A549 (cell line): ENCODE results near the gene LSR. TPM values are rescaled to one million over a fixed set of nuclear protein-coding genes. Genes with fewer than 3 reads are reported as not detected.
A peak's percentile ranks its signal among the peaks of the same experiment; 100 is the strongest.

Source experiments
- ATAC-seq, 2 experiments: fragments of 200-7000 bp in 1 of 2; fragments of >200 bp in 1 of 2; cut with Nextera tagmentation in 1 of 2; cut with Tn5 transposase in 1 of 2; 3 replicates each; pipeline versions ENCODE4 v1.8.0 to v1.9.1; 2018 to 2020; ENCODE audit warnings: mild to moderate bottlenecking in 1 of 2, moderate library complexity in 1 of 2
- CTCF ChIA-PET: fragments of 300-600 bp; sonication (Branson Sonifier 250); formaldehyde crosslinking; extraction: SDS; loops from one replicate; lab custom pipeline; 2021; ENCODE audit warnings: antibody characterized with exemption, inconsistent platforms; lab: Yijun Ruan, JAX
- POLR2A ChIA-PET: fragments of 350-600 bp; formaldehyde crosslinking; extraction: SDS; loops from one replicate; lab custom pipeline; 2021; ENCODE audit warnings: antibody characterized with exemption, inconsistent platforms; lab: Yijun Ruan, JAX
- DNase-seq, 2 experiments: peaks; one replicate each; pipeline versions ENCODE4 v3.0.0 to v3.0.0-alpha.2; 2011 to 2016; ENCODE audit warnings: low read depth in 1 of 2, low spot score in 1 of 2
- FAIRE-seq: peaks from 2 replicates; lab custom pipeline; 2011; peaks lifted over from hg19 to GRCh38; lab: Jason Lieb, UNC
- H3K27ac ChIP-seq, 2 experiments: fragments of >200 bp; sonication (Bioruptor Twin); formaldehyde crosslinking; 3 replicates each; pipeline ENCODE4 v1.5.1; 2016 to 2017
- H3K4me1 ChIP-seq: fragments of >200 bp; sonication (Bioruptor Twin); formaldehyde crosslinking; 3 replicates; pipeline ENCODE4 v1.6.1; 2016
- H3K4me2 ChIP-seq: fragments of >200 bp; sonication (Bioruptor Twin); formaldehyde crosslinking; 3 replicates; pipeline ENCODE4 v1.6.1; 2016
- H3K4me3 ChIP-seq: fragments of >200 bp; sonication (Bioruptor Twin); formaldehyde crosslinking; 3 replicates; pipeline ENCODE4 v1.5.1; 2016
- H3K9me3 ChIP-seq: fragments of >200 bp; sonication (Bioruptor Twin); formaldehyde crosslinking; 3 replicates; pipeline ENCODE4 v1.6.1; 2016
- CBX2 ChIP-seq: fragments of 200-600 bp; sonication (generic); IDR thresholded peaks from 2 replicates; pipeline ENCODE4 v1.6.1; 2016; ENCODE audit warnings: low read depth, mild to moderate bottlenecking, borderline replicate concordance
- CBX8 ChIP-seq: fragments of 200-600 bp; sonication (generic); IDR thresholded peaks from 2 replicates; pipeline ENCODE4 v1.6.1; 2016
- CHD2 ChIP-seq: fragments of 150-350 bp; IDR thresholded peaks from 2 replicates; pipeline ENCODE4 v1.6.1; 2014; ENCODE audit warnings: low read length; ENCODE audit not compliant: partially characterized antibody
- EHF ChIP-seq: fragments of 250-450 bp; sonication (Bioruptor Pico); IDR thresholded peaks from 2 replicates; pipeline ENCODE4 v1.5.0; 2020; ENCODE audit warnings: mild to moderate bottlenecking
- ESRRA ChIP-seq: fragments of 150-350 bp; IDR thresholded peaks from 2 replicates; pipeline ENCODE4 v1.6.1; 2014; ENCODE audit warnings: mild to moderate bottlenecking, low read length, borderline replicate concordance
- FOSL2 ChIP-seq, 2 experiments: fragments of 450-650 bp in 1 of 2; fragments of >200 bp in 1 of 2; sonication (Bioruptor Twin) in 1 of 2; formaldehyde crosslinking; IDR thresholded peaks; 2 replicates each; pipeline versions ENCODE4 v1.5.0 to v1.6.1; 2016 to 2020; ENCODE audit warnings: mild to moderate bottlenecking in 1 of 2, moderate library complexity in 1 of 2
- FOXS1 ChIP-seq: fragments of 250-450 bp; sonication (Bioruptor Pico); IDR thresholded peaks from 2 replicates; pipeline ENCODE4 v1.5.0; 2020; ENCODE audit warnings: mild to moderate bottlenecking, moderate library complexity
- GATA3 ChIP-seq: IDR thresholded peaks from 2 replicates; pipeline ENCODE4 v1.6.1; 2012; ENCODE audit warnings: borderline replicate concordance
- HOXB5 ChIP-seq: fragments of 250-450 bp; sonication (Bioruptor Pico); IDR thresholded peaks from 2 replicates; pipeline ENCODE4 v1.5.0; 2020; ENCODE audit warnings: mild to moderate bottlenecking, moderate library complexity
- JUN ChIP-seq, 2 experiments: fragments of >200 bp; sonication (Bioruptor Twin); formaldehyde crosslinking; IDR thresholded peaks; 2 replicates in 1 of 2; 3 replicates in 1 of 2; pipeline ENCODE4 v1.6.1; 2016 to 2017
- KDM1A ChIP-seq: fragments of 200-600 bp; sonication (generic); IDR thresholded peaks from 2 replicates; pipeline ENCODE4 v1.6.1; 2016; ENCODE audit warnings: low read depth, mild to moderate bottlenecking
- KDM5A ChIP-seq: fragments of 200-600 bp; sonication (generic); IDR thresholded peaks from 2 replicates; pipeline ENCODE4 v1.6.1; 2016; ENCODE audit warnings: antibody characterized with exemption, mild to moderate bottlenecking
- MAFK ChIP-seq: fragments of 450-650 bp; IDR thresholded peaks from 2 replicates; pipeline ENCODE4 v1.6.1; 2014; ENCODE audit not compliant: partially characterized antibody
- NPAS2 ChIP-seq: fragments of 250-450 bp; sonication (Bioruptor Pico); IDR thresholded peaks from 2 replicates; pipeline ENCODE4 v1.8.0; 2022; ENCODE audit warnings: mild to moderate bottlenecking, moderate library complexity, borderline replicate concordance
- POLR2A ChIP-seq: IDR thresholded peaks from 2 replicates; pipeline ENCODE4 v1.6.1; 2012; ENCODE audit warnings: mild to moderate bottlenecking, low read length
- SMC3 ChIP-seq: fragments of >200 bp; sonication (Bioruptor Twin); formaldehyde crosslinking; IDR thresholded peaks from 3 replicates; pipeline ENCODE4 v1.6.1; 2018; ENCODE audit warnings: inconsistent platforms
- TP53 ChIP-seq: fragments of 250-450 bp; sonication (Bioruptor Pico); IDR thresholded peaks from 2 replicates; pipeline ENCODE4 v1.5.0; 2021; ENCODE audit warnings: mild to moderate bottlenecking, moderate library complexity
- ZFP36 ChIP-seq: fragments of 450-650 bp; IDR thresholded peaks from 2 replicates; pipeline ENCODE4 v1.6.1; 2014; ENCODE audit warnings: borderline replicate concordance; ENCODE audit not compliant: partially characterized antibody
- ZSCAN20 ChIP-seq: fragments of 250-450 bp; sonication (Bioruptor Pico); IDR thresholded peaks from 2 replicates; pipeline ENCODE4 v1.8.0; 2022; ENCODE audit warnings: mild to moderate bottlenecking, moderate library complexity
- whole genome bisulfite sequencing: methylation state at CpG from one replicate; pipeline ENCODE4 v1.1.6; 2017; ENCODE audit errors: missing lambda C conversion rate; 5-methylcytosine and 5-hydroxymethylcytosine counted together
- polyA plus RNA-seq, 4 experiments: library from polyadenylated mRNA; depleted of rRNA in 3 of 4; stranded (reverse); fragments of >200 nt; fragmentation: RNase III in 1 of 4; extraction: RNeasy Plus Mini Kit Qiagen cat#74134 plus additional on column Dnase treatment in 1 of 4; gene quantifications; 2 replicates in 3 of 4; 3 replicates in 1 of 4; pipeline ENCODE4 v1.2.3, GENCODE V29; 2011 to 2017
- TF ChIP-seq, protein P1 (sequence below): fragments of >200 bp; sonication (Bioruptor Twin); formaldehyde crosslinking; IDR thresholded peaks from 3 replicates; pipeline ENCODE4 v1.6.1; 2016
- TF ChIP-seq, protein P2 (sequence below): IDR thresholded peaks from 2 replicates; pipeline ENCODE4 v1.6.1; 2012
- TF ChIP-seq, protein P3 (sequence below): fragments of >200 bp; sonication (Bioruptor Twin); formaldehyde crosslinking; IDR thresholded peaks from 2 replicates; pipeline ENCODE4 v1.6.1; 2016
- TF ChIP-seq, protein P4 (sequence below): fragments of >200 bp; sonication (Bioruptor Twin); formaldehyde crosslinking; IDR thresholded peaks from 3 replicates; pipeline ENCODE4 v1.5.1; 2016
- TF ChIP-seq, protein P5 (sequence below): fragments of 250-450 bp; sonication (Bioruptor Pico); IDR thresholded peaks from 2 replicates; pipeline ENCODE4 v1.5.0; 2020; ENCODE audit warnings: low read depth, mild to moderate bottlenecking, moderate library complexity
- TF ChIP-seq, protein P6 (sequence below): fragments of 150-350 bp; IDR thresholded peaks from 2 replicates; pipeline ENCODE4 v1.6.1; 2014; ENCODE audit warnings: low read depth, mild to moderate bottlenecking, low read length

The LSR gene
- polyA plus RNA-seq, 2 of the 4 experiments (the other 2 are of a cell fraction) = 2.1 to 3.6 TPM

DNA sequence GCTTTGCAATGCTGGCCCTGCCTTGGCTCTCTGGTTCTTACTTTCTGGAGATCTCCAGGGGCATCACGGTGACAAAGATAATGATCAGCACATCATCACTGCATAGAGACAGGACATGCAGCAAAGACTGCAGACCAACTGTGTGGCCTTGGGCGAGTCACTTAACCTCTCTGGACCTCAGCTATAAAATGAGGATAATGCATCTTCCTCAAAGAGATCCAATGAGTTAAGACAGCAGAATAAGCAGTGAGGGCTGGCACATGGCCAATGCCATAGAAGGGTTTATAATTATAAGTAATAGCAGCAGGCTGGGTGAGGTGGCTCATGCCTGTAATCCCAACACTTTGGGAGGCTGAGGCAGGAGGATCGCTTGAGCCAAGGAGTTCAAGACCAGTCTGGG, 45.5 kb downstream of the LSR start:
- FAIRE-seq (no peak), ATAC-seq (no peak), DNase-seq (no peak)
- 0 out of 3 replicates have a peak, but pooled peaks cover 2% of the 10 kb centered on the region for H3K9me3 ChIP-seq
- POLR2A ChIA-PET = no interaction called here
- no peak overlapping the region for H3K4me3 ChIP-seq
- CTCF ChIA-PET = interaction anchor here (1.0 to 2.0 kb wide), 4 partner anchors 14 to 168 kb away, joined by 4 to 6 read pairs (median 5); no protein-coding TSS in a partner anchor
- no peaks in the 10 kb centered on the region for H3K4me1 ChIP-seq
- TF ChIP-seq, protein P1, sequence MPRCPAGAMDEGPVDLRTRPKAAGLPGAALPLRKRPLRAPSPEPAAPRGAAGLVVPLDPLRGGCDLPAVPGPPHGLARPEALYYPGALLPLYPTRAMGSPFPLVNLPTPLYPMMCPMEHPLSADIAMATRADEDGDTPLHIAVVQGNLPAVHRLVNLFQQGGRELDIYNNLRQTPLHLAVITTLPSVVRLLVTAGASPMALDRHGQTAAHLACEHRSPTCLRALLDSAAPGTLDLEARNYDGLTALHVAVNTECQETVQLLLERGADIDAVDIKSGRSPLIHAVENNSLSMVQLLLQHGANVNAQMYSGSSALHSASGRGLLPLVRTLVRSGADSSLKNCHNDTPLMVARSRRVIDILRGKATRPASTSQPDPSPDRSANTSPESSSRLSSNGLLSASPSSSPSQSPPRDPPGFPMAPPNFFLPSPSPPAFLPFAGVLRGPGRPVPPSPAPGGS = no peak
- peak; percentile 18 for TF ChIP-seq ZFP36
- H3K27ac ChIP-seq = no peak overlapping the region
- H3K4me2 ChIP-seq = no peak overlapping the region
- 25% methylated on average over 3 of the region's 3 CpGs for WGBS

DNA sequence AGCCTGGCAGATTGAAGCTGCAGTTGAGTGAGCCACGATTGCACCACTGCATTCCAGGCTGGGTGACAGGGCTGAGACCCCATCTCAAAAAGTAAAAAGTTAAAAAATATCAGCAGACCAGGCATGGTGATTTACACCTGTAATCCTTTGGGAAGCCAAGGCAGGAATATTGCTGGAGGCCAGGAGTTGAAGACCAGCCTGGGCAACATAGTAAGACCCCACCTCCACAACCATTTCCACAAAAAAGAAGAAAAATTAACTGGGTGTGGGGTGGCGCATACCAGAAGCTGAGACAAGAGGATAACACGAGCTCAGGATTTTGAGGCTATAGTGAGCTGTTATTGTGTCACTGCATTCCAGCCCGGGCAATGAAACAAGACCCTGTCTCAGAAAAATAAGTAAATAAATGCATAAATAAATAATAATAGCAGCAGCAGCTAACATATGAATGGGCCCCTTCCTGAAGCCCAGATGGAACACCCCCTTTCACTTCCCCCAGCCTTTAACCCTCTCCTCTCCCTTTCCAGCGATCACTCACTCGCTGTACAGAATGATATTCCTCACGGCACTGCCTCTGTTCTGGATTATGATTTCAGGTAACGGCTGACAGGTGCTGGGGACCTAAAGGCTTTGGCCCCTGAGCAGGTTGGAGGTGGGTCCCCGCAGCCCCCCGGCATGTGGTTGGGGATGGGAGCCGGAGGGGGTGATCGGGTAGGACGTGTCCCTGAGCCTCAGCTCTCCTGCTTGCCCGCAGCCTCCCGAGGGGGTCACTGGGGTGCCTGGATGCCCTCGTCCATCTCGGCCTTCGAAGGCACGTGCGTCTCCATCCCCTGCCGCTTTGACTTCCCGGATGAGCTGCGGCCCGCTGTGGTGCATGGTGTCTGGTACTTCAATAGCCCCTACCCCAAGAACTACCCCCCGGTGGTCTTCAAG, 46.3 kb downstream of the LSR start:
- H3K9me3 ChIP-seq = 0 out of 3 replicates have a peak, but pooled peaks cover 2% of the 10 kb centered on the region
- no peak for FAIRE-seq
- H3K27ac ChIP-seq = no peak overlapping the region
- ChIA-PET CTCF (interaction anchor here (0.9 to 2.5 kb wide), 7 partner anchors 10 to 168 kb away, joined by 3 to 9 read pairs (median 6); no protein-coding TSS in a partner anchor), POLR2A (no interaction called here)
- DNase-seq = no peak
- H3K4me1 ChIP-seq = no peaks in the 10 kb centered on the region
- no peak overlapping the region for H3K4me3 ChIP-seq
- ATAC-seq = no peak
- H3K4me2 ChIP-seq = no peak overlapping the region
- TF ChIP-seq, protein P2, sequence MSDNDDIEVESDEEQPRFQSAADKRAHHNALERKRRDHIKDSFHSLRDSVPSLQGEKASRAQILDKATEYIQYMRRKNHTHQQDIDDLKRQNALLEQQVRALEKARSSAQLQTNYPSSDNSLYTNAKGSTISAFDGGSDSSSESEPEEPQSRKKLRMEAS = no peak
- TF ChIP-seq, protein P3, sequence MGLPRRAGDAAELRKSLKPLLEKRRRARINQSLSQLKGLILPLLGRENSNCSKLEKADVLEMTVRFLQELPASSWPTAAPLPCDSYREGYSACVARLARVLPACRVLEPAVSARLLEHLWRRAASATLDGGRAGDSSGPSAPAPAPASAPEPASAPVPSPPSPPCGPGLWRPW = no peak
- TF ChIP-seq HOXB5 (CRISPR knock-in tag) (no peak), MAFK (no peak), KDM1A (no peak), EHF (CRISPR knock-in tag) (no peak), KDM5A (no peak), POLR2A (no peak), FOXS1 (CRISPR knock-in tag) (no peak), GATA3 (no peak), SMC3 (no peak), CBX8 (no peak), TP53 (CRISPR knock-in tag) (no peak)
- TF ChIP-seq, protein P4, sequence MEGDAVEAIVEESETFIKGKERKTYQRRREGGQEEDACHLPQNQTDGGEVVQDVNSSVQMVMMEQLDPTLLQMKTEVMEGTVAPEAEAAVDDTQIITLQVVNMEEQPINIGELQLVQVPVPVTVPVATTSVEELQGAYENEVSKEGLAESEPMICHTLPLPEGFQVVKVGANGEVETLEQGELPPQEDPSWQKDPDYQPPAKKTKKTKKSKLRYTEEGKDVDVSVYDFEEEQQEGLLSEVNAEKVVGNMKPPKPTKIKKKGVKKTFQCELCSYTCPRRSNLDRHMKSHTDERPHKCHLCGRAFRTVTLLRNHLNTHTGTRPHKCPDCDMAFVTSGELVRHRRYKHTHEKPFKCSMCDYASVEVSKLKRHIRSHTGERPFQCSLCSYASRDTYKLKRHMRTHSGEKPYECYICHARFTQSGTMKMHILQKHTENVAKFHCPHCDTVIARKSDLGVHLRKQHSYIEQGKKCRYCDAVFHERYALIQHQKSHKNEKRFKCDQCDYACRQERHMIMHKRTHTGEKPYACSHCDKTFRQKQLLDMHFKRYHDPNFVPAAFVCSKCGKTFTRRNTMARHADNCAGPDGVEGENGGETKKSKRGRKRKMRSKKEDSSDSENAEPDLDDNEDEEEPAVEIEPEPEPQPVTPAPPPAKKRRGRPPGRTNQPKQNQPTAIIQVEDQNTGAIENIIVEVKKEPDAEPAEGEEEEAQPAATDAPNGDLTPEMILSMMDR = no peak
- WGBS = 66% methylated on average over 25 of the region's 25 CpGs

DNA sequence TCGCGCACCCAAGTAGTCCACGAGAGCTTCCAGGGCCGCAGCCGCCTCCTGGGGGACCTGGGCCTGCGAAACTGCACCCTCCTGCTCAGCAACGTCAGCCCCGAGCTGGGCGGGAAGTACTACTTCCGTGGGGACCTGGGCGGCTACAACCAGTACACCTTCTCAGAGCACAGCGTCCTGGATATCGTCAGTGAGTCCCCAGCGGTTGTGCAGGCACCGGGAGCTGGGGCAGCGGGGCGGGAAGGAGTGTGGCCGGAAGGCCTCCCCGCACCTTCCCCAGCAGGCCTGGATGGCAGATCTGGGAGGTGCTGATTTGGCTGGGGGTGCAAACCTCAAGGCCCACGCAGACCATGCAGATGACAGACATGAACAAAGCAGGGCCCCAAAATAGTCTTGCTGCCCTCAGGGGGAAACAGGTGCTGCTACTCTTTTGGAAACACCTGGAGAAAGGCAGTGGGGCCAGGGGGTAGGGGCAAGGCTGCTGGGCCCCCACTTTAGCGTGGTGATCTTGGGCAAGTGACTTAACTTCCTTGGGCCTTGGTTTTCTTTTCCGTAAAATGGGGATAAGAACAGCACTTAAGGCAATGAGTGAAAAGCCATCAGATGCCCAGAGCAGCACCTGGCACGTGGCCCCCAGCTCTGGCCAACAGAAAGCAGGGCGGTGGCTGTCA, 47.1 kb downstream of the LSR start:
- no peak overlapping the region for H3K4me3 ChIP-seq
- H3K4me2 ChIP-seq = no peak overlapping the region
- DNase-seq (no peak), ATAC-seq (peak; percentile 15 to 43; a peak in 3 of 6 replicates), FAIRE-seq (no peak)
- ChIA-PET POLR2A (interaction anchor here (0.6 kb wide), 1 partner anchor 32 kb away, joined by 5 read pairs; no protein-coding TSS in a partner anchor), CTCF (interaction anchor here (0.9 to 2.5 kb wide), 8 partner anchors 9 to 57 kb away, joined by 3 to 9 read pairs (median 5); partner anchors contain the start of gene FFAR1)
- no peaks in the 10 kb centered on the region for H3K4me1 ChIP-seq
- no peak overlapping the region for H3K27ac ChIP-seq
- 0 out of 3 replicates have a peak, but pooled peaks cover 2% of the 10 kb centered on the region for H3K9me3 ChIP-seq
- 53% methylated on average over 23 of the region's 24 CpGs for WGBS
- TF ChIP-seq ESRRA = no peak
- TF ChIP-seq ZSCAN20 (CRISPR knock-in tag) = no peak
- no peak for TF ChIP-seq NPAS2
- TF ChIP-seq CBX2 = no peak
- TF ChIP-seq, protein P5, sequence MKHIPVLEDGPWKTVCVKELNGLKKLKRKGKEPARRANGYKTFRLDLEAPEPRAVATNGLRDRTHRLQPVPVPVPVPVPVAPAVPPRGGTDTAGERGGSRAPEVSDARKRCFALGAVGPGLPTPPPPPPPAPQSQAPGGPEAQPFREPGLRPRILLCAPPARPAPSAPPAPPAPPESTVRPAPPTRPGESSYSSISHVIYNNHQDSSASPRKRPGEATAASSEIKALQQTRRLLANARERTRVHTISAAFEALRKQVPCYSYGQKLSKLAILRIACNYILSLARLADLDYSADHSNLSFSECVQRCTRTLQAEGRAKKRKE (CRISPR knock-in tag) = no peak
- TF ChIP-seq, protein P1 = no peak
- TF ChIP-seq FOSL2 (IDR thresholded peaks at IDR 0.05) = no peak
- TF ChIP-seq FOSL2 (CRISPR knock-in tag; IDR thresholded peaks at IDR 0.05) = no peak
- no peak for TF ChIP-seq JUN (IDR thresholded peaks at IDR 0.05)
- TF ChIP-seq, protein P6, sequence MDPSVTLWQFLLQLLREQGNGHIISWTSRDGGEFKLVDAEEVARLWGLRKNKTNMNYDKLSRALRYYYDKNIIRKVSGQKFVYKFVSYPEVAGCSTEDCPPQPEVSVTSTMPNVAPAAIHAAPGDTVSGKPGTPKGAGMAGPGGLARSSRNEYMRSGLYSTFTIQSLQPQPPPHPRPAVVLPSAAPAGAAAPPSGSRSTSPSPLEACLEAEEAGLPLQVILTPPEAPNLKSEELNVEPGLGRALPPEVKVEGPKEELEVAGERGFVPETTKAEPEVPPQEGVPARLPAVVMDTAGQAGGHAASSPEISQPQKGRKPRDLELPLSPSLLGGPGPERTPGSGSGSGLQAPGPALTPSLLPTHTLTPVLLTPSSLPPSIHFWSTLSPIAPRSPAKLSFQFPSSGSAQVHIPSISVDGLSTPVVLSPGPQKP = no peak
- no peak for TF ChIP-seq CHD2
